WERI-Rb-1 (cell line): ENCODE data around the gene LIPE.
A peak's percentile ranks its signal among the peaks of the same experiment; 100 is the strongest.

Experiments used
- DNase-seq: peaks from one replicate; pipeline ENCODE4 v3.0.0-alpha.2; 2020
- H3K27ac ChIP-seq: fragments of 250-450 bp; sonication (Bioruptor Pico); 2 replicates; pipeline ENCODE4 v1.5.1; 2020; ENCODE audit warnings: mild to moderate bottlenecking, moderate library complexity
- H3K27me3 ChIP-seq: fragments of 250-450 bp; sonication (Bioruptor Pico); 2 replicates; pipeline ENCODE4 v1.5.1; 2021; ENCODE audit warnings: mild to moderate bottlenecking, low read depth, moderate library complexity; ENCODE audit not compliant: insufficient read depth, severe bottlenecking
- H3K36me3 ChIP-seq: fragments of 250-450 bp; sonication (Bioruptor Pico); 2 replicates; pipeline ENCODE4 v1.5.1; 2020; ENCODE audit warnings: mild to moderate bottlenecking, moderate library complexity
- H3K4me3 ChIP-seq: 2 replicates; pipeline ENCODE4 v1.5.1; 2011; ENCODE audit warnings: low read depth, mild to moderate bottlenecking, control low read depth, low read length
- H3K9me3 ChIP-seq: fragments of 250-450 bp; sonication (Bioruptor Pico); 2 replicates; pipeline ENCODE4 v1.5.1; 2021; ENCODE audit warnings: mild to moderate bottlenecking, moderate library complexity; ENCODE audit not compliant: severe bottlenecking
- TF ChIP-seq, protein P1 (sequence below): IDR thresholded peaks from 2 replicates; pipeline ENCODE4 v1.5.1; 2011; ENCODE audit warnings: low read depth, mild to moderate bottlenecking, control low read depth, inconsistent platforms, low read length

Gene LIPE

DNA sequence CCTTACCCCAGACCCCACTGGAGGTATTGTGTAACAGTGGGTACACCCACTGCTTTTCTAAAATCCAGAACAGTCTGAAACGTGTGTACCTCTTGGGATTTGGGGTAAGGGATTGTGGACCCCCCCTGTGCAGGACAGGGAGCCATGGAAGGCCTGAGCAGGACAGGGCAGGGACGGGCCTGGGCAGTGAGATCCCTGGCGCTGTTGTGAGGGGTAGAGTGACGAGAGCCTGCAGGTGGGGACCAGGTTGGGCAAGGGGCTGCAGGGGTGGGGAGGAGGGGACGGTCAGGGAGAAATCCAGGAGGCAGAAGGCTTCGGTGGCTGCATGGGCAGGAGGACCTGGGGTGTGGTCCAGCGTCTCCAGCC lies 65.7 kb downstream of the LIPE start:
- H3K9me3 ChIP-seq: no peaks in the 10 kb centered on the region
- TF ChIP-seq, protein P1, sequence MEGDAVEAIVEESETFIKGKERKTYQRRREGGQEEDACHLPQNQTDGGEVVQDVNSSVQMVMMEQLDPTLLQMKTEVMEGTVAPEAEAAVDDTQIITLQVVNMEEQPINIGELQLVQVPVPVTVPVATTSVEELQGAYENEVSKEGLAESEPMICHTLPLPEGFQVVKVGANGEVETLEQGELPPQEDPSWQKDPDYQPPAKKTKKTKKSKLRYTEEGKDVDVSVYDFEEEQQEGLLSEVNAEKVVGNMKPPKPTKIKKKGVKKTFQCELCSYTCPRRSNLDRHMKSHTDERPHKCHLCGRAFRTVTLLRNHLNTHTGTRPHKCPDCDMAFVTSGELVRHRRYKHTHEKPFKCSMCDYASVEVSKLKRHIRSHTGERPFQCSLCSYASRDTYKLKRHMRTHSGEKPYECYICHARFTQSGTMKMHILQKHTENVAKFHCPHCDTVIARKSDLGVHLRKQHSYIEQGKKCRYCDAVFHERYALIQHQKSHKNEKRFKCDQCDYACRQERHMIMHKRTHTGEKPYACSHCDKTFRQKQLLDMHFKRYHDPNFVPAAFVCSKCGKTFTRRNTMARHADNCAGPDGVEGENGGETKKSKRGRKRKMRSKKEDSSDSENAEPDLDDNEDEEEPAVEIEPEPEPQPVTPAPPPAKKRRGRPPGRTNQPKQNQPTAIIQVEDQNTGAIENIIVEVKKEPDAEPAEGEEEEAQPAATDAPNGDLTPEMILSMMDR: no peak
- no peak for DNase-seq
- H3K36me3 ChIP-seq: peaks cover 30% of the 10 kb centered on the region
- H3K27ac ChIP-seq: no peak overlapping the region
- H3K27me3 ChIP-seq: no peaks in the 10 kb centered on the region
- no peak overlapping the region for H3K4me3 ChIP-seq

GRCh38 chr19:42360787-42361544 lies 66.2 kb downstream of the LIPE start:
- no peak overlapping the region for H3K27ac ChIP-seq
- peaks cover 35% of the 10 kb centered on the region for H3K36me3 ChIP-seq
- TF ChIP-seq, protein P1: 0 out of 2 replicates have a peak, but pooled peaks have one; percentile 11
- H3K9me3 ChIP-seq: no peaks in the 10 kb centered on the region
- no peaks in the 10 kb centered on the region for H3K27me3 ChIP-seq
- DNase-seq: peak; percentile 56
- H3K4me3 ChIP-seq: no peak overlapping the region

- no peak overlapping the region for H3K4me3 ChIP-seq
- H3K9me3 ChIP-seq: no peaks in the 10 kb centered on the region
- H3K36me3 ChIP-seq: peaks cover 23% of the 10 kb centered on the region
- H3K27ac ChIP-seq: no peak overlapping the region
- TF ChIP-seq, protein P1: no peak
- no peaks in the 10 kb centered on the region for H3K27me3 ChIP-seq
- DNase-seq: no peak
Observed at GRCh38 chr19:42357290-42357689, 69.9 kb downstream of the LIPE start.

- TF ChIP-seq, protein P1: no peak
- Histone ChIP-seq H3K27ac (no peak overlapping the region), H3K27me3 (no peaks in the 10 kb centered on the region), H3K36me3 (peaks cover 23% of the 10 kb centered on the region), H3K9me3 (no peaks in the 10 kb centered on the region), H3K4me3 (no peak overlapping the region)
- DNase-seq: no peak
Observed at GRCh38 chr19:42356686-42357085, 70.5 kb downstream of the LIPE start.

DNA sequence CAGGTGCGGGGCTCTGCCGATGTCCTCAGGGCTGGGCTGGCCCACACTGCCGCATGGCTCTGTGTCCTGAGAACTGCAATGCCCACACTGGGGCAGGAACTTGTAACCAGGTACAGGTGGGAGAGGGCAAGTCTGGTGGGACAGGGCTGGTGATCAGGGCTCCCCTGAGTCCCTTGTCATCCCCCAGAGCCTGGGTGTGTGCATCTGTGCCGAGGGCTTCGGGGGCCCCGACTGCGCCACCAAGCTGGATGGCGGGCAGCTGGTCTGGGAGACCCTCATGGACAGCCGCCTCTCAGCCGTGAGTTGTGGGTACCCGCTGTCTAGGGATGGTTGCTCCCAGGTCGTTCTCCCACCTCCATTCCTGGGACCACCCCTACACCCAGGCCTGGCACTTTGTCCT lies 71.3 kb downstream of the LIPE start:
- TF ChIP-seq, protein P1: no peak
- Histone ChIP-seq H3K36me3 (peaks cover 26% of the 10 kb centered on the region), H3K9me3 (no peaks in the 10 kb centered on the region), H3K27ac (no peak overlapping the region), H3K27me3 (no peaks in the 10 kb centered on the region), H3K4me3 (no peak overlapping the region)
- DNase-seq: no peak
